Measurements from ENCODE around the gene SMG6.

SMG6 gene

GRCh38 chr17:2247005-2247404 lies 56.6 kb downstream of the SMG6 start:
- no peak for TF ChIP-seq EZH2 (IDR thresholded peaks at IDR 0.05; ENCODE audit: borderline replicate concordance, low read length)
- no peak for TF ChIP-seq CTCF (IDR thresholded peaks at IDR 0.05; ENCODE audit: low read length)
- H3K36me3 ChIP-seq (ENCODE audit: insufficient read depth, low read length): no peaks in the 10 kb centered on the region; the same call in 1 of the 2 replicates

GRCh38 chr17:2244545-2245525 lies 58.8 kb downstream of the SMG6 start:
- peaks cover 29% of the 10 kb centered on the region for H3K4me1 ChIP-seq (ENCODE audit: insufficient read depth, low read length, severe bottlenecking)
- H3K4me3 ChIP-seq (ENCODE audit: low read depth, low read length, poor library complexity, severe bottlenecking): no peak overlapping the region
- no peaks in the 10 kb centered on the region for H4K20me1 ChIP-seq (ENCODE audit: insufficient read depth, low read length)
- H3K36me3 ChIP-seq (ENCODE audit: insufficient read depth, low read length): no peaks in the 10 kb centered on the region
- H3K79me2 ChIP-seq (ENCODE audit: insufficient read depth, low read length): no peaks in the 10 kb centered on the region
- no peaks in the 10 kb centered on the region for H3K27me3 ChIP-seq (ENCODE audit: insufficient read depth, low read length)
- no peaks in the 10 kb centered on the region for H3K9me2 ChIP-seq (ENCODE audit: low read depth, low read length)
- no peak for TF ChIP-seq EZH2 (IDR thresholded peaks at IDR 0.05; ENCODE audit: borderline replicate concordance, low read length)
- TF ChIP-seq CTCF (IDR thresholded peaks at IDR 0.05; ENCODE audit: low read length): peak; percentile 98
- no peak overlapping the region for H3K4me2 ChIP-seq (ENCODE audit: low read length)
- H3K9me3 ChIP-seq (ENCODE audit: low read length): no peaks in the 10 kb centered on the region
- peak overlapping the region; percentile 19 for H3K27ac ChIP-seq (ENCODE audit: low read depth, low read length, poor library complexity, severe bottlenecking)
- no peaks in the 10 kb centered on the region for H3F3A ChIP-seq (ENCODE audit: insufficient read depth, low read length)
- no peak overlapping the region for H3K9ac ChIP-seq (ENCODE audit: low read length)
- H2AFZ ChIP-seq (ENCODE audit: low read length): no peak overlapping the region

More at GRCh38 chr17:2247005-2247404, 56.6 kb downstream of the SMG6 start:
- Histone ChIP-seq H2AFZ (ENCODE audit: low read length) (no peak overlapping the region), H3K27ac (ENCODE audit: low read depth, low read length, poor library complexity, severe bottlenecking) (no peak overlapping the region), H3K4me2 (ENCODE audit: low read length) (no peak overlapping the region), H3K79me2 (ENCODE audit: insufficient read depth, low read length) (no peaks in the 10 kb centered on the region), H3K4me1 (ENCODE audit: insufficient read depth, low read length, severe bottlenecking) (peaks cover 16% of the 10 kb centered on the region), H3K27me3 (ENCODE audit: insufficient read depth, low read length) (no peaks in the 10 kb centered on the region), H3K9me2 (ENCODE audit: low read depth, low read length) (no peaks in the 10 kb centered on the region), H3K4me3 (ENCODE audit: low read depth, low read length, poor library complexity, severe bottlenecking) (no peak overlapping the region), H3K9me3 (ENCODE audit: low read length) (no peaks in the 10 kb centered on the region), H3F3A (ENCODE audit: insufficient read depth, low read length) (no peaks in the 10 kb centered on the region), H4K20me1 (ENCODE audit: insufficient read depth, low read length) (no peaks in the 10 kb centered on the region), H3K9ac (ENCODE audit: low read length) (no peak overlapping the region)

DNA sequence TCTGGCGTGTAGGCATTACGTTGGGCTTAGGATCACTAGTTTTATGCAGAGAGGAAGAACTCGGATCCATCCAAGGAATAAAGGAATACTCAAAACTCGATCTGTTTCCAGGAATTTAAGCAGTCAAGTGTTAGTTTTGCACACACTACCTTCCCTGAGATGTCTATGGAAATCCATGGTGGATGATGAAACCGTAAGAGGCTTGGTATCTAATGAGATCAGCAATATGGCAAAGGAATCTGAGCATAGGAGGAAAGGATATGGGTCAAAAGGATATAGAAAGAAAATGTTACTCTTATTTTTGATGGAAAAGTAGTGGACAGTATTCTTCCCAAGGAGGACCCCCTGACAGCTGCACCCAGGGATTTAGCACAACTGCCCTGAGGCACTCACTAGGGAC lies 59.6 kb downstream of the SMG6 start:
- Histone ChIP-seq H3K9me3 (ENCODE audit: low read length) (no peaks in the 10 kb centered on the region), H4K20me1 (ENCODE audit: insufficient read depth, low read length) (no peaks in the 10 kb centered on the region), H3K9ac (ENCODE audit: low read length) (no peak overlapping the region), H2AFZ (ENCODE audit: low read length) (no peak overlapping the region), H3K36me3 (ENCODE audit: insufficient read depth, low read length) (no peaks in the 10 kb centered on the region), H3K4me3 (ENCODE audit: low read depth, low read length, poor library complexity, severe bottlenecking) (no peak overlapping the region), H3K4me1 (ENCODE audit: insufficient read depth, low read length, severe bottlenecking) (peaks cover 31% of the 10 kb centered on the region), H3K4me2 (ENCODE audit: low read length) (no peak overlapping the region), H3F3A (ENCODE audit: insufficient read depth, low read length) (peaks cover 6% of the 10 kb centered on the region), H3K27me3 (ENCODE audit: insufficient read depth, low read length) (no peaks in the 10 kb centered on the region), H3K79me2 (ENCODE audit: insufficient read depth, low read length) (no peaks in the 10 kb centered on the region), H3K9me2 (ENCODE audit: low read depth, low read length) (no peaks in the 10 kb centered on the region), H3K27ac (ENCODE audit: low read depth, low read length, poor library complexity, severe bottlenecking) (no peak overlapping the region)
- TF ChIP-seq CTCF (IDR thresholded peaks at IDR 0.05; ENCODE audit: low read length) (no peak), EZH2 (IDR thresholded peaks at IDR 0.05; ENCODE audit: borderline replicate concordance, low read length) (no peak)

Data from OCI-LY1 (cell line).